ENCODE data around the gene PIGQ.
"Not testable (repeated sequence)": the region's sequence is repeated elsewhere in the genome, so short reads cannot be mapped to it uniquely, and the experiment has no call there.

Gene PIGQ

GRCh38 chr16:586047-586644, 16.4 kb downstream of the PIGQ start:
- DNase-seq (ENCODE audit: low read depth in 2 of 2), result no peak

GRCh38 chr16:586645-587590, 17.1 kb downstream of the PIGQ start:
- DNase-seq (ENCODE audit: low read depth in 2 of 2), result no peak

- no peak for DNase-seq (ENCODE audit: low read depth in 2 of 2)
Observed at GRCh38 chr16:588639-588888, 18.8 kb downstream of the PIGQ start.

- DNase-seq (ENCODE audit: low read depth in 2 of 2), result peak; percentile 96
Observed at GRCh38 chr16:588889-589657, 19.3 kb downstream of the PIGQ start.

DNA sequence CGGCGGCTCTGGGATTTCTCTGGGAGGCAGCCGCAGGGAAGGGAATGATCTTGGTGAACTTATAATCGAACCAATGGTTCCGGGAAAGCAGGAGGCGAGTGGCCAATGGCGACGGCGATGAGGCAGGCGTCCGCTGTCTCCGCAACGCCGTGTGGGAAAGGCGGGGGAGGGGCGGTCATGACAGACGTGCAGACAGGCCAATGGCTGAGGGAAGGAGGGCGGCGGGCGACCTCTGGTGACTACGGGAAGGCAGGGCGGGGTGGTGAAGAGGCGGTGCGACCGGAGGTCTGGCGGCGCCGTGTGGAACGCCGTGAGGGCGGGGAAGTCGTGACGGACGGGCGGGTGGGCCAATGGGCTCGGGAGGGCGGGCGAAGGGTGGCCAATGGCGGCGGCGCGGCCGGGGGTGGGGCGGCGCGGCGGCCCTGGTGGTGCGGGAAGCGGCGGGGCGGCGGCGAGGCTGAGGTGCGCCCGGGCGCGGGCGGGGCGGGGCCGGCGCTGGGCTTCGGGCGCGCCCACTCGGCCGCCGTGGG, 20.0 kb downstream of the PIGQ start, which contains the start of gene RAB40C:
Gene RAB40C, plus strand, starts transcription at position 409 of the 530 bp plus-strand sequence. CDS start 226 bp downstream, outside the sequence.
- peak; percentile 98 to 99 for DNase-seq (ENCODE audit: low read depth in 2 of 2)

DNA sequence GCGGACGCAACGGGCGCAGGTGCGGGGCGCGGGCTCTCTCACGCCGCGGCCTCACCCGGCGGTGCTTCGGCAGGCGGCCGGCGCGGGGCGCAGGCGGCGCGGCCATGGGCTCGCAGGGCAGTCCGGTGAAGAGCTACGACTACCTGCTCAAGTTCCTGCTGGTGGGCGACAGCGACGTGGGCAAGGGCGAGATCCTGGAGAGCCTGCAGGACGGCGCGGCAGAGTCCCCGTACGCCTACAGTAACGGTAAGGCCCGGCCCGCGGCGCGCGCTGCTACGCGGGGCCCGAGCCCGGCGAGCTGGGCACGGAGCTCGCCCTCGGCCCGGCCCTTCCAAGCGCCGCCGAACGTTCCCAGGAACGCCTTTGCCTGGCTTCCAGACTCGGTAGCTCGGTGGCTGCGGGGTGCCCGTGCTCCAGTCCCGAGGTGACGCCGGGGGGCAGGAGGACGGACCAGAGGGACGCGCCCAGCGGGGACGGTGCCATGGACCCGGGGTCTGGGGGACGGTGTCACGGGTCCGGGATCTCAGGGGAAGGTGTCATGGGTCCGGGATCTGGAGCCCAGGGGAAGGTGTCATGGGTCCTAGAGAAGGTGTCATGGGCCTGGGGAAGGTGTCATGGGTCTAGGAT, 20.5 kb downstream of the PIGQ start:
- DNase-seq (ENCODE audit: low read depth in 2 of 2), result no peak

- DNase-seq (ENCODE audit: low read depth in 2 of 2), result no peak
Observed at GRCh38 chr16:590815-591200, 21.0 kb downstream of the PIGQ start.

GRCh38 chr16:591231-591630, 21.5 kb downstream of the PIGQ start:
- DNase-seq (ENCODE audit: low read depth in 2 of 2), result no peak

- no peak for DNase-seq (ENCODE audit: low read depth in 2 of 2)
Observed at GRCh38 chr16:591892-592517, 22.2 kb downstream of the PIGQ start.

- DNase-seq (ENCODE audit: low read depth in 2 of 2), result no peak
Observed at GRCh38 chr16:592518-593306, 22.9 kb downstream of the PIGQ start.

GRCh38 chr16:593406-593805, 23.6 kb downstream of the PIGQ start:
- DNase-seq (ENCODE audit: low read depth in 2 of 2), result no peak

DNA sequence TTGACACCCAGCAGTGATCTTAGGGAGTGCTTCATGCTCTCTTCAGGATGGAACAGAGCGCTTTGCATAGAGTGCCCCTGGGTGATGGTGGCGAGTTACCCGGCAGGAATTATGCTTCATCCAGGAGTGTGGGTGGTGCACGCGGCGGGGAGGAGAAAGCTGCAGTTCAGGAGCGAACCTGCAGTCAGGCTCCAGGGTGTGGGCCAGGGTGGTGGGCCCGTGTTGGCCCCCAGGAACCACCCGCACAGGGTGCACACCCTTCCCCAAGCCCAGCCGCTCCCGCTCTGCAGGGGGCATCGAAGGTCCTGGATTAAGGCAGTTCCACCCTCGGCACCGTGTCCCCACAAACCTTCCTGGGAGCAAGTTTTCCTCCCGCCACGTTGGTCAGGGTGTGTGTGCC, 24.0 kb downstream of the PIGQ start:
- DNase-seq (ENCODE audit: low read depth in 2 of 2), result no peak

GRCh38 chr16:595094-595528, 25.3 kb downstream of the PIGQ start:
- DNase-seq (ENCODE audit: low read depth in 2 of 2), result no peak

- no peak for DNase-seq (ENCODE audit: low read depth in 2 of 2)
Observed at GRCh38 chr16:595942-596735, 26.4 kb downstream of the PIGQ start.

DNA sequence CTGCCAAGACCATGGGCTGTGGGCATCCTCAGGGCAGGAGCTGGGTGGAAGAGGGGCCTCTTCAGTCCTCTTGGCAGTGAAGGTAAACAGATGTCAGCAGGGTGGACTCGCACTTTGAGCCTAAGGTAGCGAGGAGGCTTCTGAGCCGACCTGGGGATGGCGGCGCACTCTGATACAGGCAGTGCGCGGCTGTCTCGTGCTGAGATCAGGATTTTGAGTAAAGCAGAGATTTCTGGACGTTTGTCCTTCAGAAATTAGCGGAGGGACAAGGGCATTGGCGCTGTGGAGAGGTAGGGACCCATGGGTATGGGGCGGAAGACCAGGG, 26.9 kb downstream of the PIGQ start:
- no peak for DNase-seq (ENCODE audit: low read depth in 2 of 2)

DNA sequence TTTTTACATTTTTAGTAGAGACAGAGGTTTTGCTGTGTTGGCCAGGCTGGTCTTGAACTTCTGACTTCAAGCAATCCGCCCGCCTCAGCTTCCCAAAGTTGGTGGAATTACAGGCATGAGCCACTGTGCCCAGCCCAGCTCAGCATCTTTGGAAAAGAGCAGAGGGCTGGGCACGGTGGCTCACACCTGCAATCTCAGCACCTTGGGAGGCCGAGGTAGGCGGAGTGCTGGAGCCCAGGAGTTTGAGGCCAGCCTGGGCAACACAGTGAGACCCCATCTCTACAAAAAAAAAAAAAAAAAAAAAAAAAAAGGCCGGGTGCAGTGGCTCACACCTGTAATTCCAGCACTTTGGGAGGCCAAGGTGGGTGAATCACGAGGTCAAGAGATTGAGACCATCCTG, 27.9 kb downstream of the PIGQ start:
- DNase-seq (ENCODE audit: low read depth in 2 of 2), result not testable (repeated sequence)

DNA sequence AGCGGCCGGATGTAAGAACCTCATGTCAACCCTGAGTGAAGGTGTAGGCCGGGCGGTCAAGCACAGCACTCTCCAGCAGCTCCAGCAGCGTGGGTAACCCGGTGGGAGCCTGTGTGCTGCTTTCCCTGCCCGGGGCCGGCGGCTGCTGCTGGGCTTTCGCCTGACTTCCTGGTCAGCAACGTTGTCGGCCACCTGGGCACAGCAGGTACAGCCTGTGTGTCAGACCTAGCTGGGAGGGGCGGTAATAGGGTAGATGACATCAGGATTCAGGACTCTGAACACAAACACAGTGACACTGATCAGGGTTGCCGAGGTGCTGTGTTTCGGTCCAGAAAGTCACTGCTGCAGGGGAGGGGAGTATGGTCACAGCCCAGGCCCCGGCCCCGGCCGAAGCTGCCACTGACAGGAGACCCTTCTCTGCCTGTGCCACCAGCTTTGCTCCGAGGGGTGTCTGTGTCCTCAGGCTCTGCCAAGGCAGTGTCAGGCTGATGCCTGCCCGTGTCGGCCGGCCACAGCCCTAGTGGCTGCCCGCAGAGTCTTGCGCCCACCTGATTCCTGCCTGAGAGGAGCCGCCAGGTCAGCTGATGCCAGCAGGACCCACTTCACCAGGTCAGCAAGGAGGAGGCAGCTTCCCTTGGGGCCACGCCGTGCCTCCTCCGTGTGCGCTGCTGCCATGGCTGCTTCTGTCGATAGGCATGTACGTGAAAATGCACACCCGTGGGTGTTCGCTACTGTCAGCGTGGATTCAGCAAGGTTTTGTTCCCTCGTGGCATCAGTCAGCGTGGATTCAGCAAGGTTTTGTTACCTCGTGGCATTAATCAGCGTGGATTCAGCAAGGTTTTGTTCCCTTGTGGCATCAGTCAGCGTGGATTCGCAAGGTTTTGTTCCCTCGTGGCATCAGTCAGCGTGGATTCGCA, 29.3 kb downstream of the PIGQ start:
- DNase-seq (ENCODE audit: low read depth in 2 of 2), result no peak

DNA sequence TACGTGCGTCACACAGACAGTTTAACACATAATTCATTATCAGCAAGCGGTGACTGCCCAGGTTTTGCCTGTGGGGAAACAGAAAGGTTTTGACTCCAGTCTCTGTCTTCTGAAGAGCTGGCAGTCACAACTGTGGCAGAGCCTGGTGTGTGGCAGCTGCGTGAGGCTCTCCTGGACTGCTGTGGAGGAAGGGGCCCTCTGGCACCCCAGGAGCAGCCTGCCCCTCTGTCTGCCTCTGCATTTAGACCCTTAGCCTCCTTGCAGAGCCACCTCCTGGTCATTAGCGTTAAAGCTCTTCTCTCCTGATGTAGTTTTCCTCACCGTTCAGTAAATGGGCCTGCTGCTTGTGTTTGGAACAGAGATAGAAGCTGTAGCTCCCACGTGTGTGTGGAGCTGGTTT, 31.0 kb downstream of the PIGQ start:
- no peak for DNase-seq (ENCODE audit: low read depth in 2 of 2)

- no peak for DNase-seq (ENCODE audit: low read depth in 2 of 2)
Observed at GRCh38 chr16:603933-604332, 34.2 kb downstream of the PIGQ start.

Measured in activated CD8-positive, alpha-beta memory T cell treated with anti-CD3 and anti-CD28 coated beads for 4 hours (primary cell).